Measurements from ENCODE around the gene KIDINS220. TPM values are rescaled to one million over a fixed set of nuclear protein-coding genes. Genes with fewer than 3 reads are reported as not detected.

Gene KIDINS220
- total RNA-seq, 1 experiment from 2014 or later, result 20.1 TPM

DNA sequence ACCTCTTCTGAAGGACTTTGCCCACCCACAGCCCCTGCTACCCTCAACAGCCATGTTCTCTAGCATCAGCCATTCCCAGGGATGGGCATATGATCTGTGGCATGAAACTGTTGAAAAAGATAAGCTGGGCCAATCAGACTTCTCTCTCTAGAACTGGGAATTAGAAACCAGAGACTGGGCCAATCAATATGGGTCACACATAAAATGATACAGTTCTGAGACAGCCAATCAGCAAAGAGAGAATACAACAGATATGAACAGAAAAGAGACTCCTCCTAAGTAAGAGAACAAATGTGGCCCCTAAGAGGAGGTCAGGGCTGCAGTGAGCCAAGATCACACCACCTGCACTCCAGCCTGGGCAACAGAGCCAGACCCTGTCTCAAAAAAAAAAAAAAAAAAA lies 2.1 kb downstream of the KIDINS220 start:
- no peak overlapping the region for H3K4me3 ChIP-seq (replicated peaks in 1 of 2; ENCODE audit: low read depth in 1 of 2, low read length in 2 of 2)
- ChIA-PET POLR2A (no interaction called here), CTCF (no interaction called here), RAD21 (ENCODE audit: low non-redundant PET in 1 of 2, low total read pairs in 2 of 2, uncharacterized antibody in 2 of 2, unreplicated experiment in 2 of 2) (no interaction called here)
- TF ChIP-seq POLR2AphosphoS5 (IDR thresholded peaks at IDR 0.05; ENCODE audit: low read depth, low read length), result no peak
- TF ChIP-seq ZFX (IDR thresholded peaks at IDR 0.05), result no peak
- no peak for TF ChIP-seq SP1 (IDR thresholded peaks at IDR 0.05; ENCODE audit: low read depth)
- no peak for TF ChIP-seq POLR2A (IDR thresholded peaks at IDR 0.05; ENCODE audit: borderline replicate concordance, extremely low read depth, insufficient read depth, insufficient read length)
- TF ChIP-seq CTCF (IDR thresholded peaks at IDR 0.05 in 2 of 3, conservative IDR thresholded peaks at IDR 0.05 in 1 of 3; ENCODE audit: borderline replicate concordance in 1 of 3, insufficient read depth in 1 of 3, low read depth in 2 of 3, low read length in 2 of 3), result no peak
- TF ChIP-seq, protein P1, sequence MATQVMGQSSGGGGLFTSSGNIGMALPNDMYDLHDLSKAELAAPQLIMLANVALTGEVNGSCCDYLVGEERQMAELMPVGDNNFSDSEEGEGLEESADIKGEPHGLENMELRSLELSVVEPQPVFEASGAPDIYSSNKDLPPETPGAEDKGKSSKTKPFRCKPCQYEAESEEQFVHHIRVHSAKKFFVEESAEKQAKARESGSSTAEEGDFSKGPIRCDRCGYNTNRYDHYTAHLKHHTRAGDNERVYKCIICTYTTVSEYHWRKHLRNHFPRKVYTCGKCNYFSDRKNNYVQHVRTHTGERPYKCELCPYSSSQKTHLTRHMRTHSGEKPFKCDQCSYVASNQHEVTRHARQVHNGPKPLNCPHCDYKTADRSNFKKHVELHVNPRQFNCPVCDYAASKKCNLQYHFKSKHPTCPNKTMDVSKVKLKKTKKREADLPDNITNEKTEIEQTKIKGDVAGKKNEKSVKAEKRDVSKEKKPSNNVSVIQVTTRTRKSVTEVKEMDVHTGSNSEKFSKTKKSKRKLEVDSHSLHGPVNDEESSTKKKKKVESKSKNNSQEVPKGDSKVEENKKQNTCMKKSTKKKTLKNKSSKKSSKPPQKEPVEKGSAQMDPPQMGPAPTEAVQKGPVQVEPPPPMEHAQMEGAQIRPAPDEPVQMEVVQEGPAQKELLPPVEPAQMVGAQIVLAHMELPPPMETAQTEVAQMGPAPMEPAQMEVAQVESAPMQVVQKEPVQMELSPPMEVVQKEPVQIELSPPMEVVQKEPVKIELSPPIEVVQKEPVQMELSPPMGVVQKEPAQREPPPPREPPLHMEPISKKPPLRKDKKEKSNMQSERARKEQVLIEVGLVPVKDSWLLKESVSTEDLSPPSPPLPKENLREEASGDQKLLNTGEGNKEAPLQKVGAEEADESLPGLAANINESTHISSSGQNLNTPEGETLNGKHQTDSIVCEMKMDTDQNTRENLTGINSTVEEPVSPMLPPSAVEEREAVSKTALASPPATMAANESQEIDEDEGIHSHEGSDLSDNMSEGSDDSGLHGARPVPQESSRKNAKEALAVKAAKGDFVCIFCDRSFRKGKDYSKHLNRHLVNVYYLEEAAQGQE (IDR thresholded peaks at IDR 0.05; ENCODE audit: low read depth), result no peak
- TF ChIP-seq SRF (IDR thresholded peaks at IDR 0.05; ENCODE audit: low read depth), result no peak
- no peak for TF ChIP-seq JUND (IDR thresholded peaks at IDR 0.05)
- no peak for TF ChIP-seq MAX (IDR thresholded peaks at IDR 0.05)
- H3K4me1 ChIP-seq (ENCODE audit: control insufficient read depth in 1 of 2, insufficient read depth in 2 of 2, low read length in 2 of 2), result peaks cover 5 to 11% of the 10 kb centered on the region in 2 experiments; a peak in 3 of 4 replicates
- DNase-seq (ENCODE audit: low read depth, low spot score), result no peak
- BruUV-seq (replicated peaks), result no TSS peak
- no peak overlapping the region for H3K27ac ChIP-seq (ENCODE audit: low read depth, low read length)
- intact Hi-C loops (cut with micrococcal nuclease), result no loop called here
- peaks cover 34% of the 10 kb centered on the region for H3K79me2 ChIP-seq (ENCODE audit: insufficient read depth, low read length)
- no peaks in the 10 kb centered on the region for H3K9me2 ChIP-seq (ENCODE audit: insufficient read depth)
- no peak overlapping the region for H2AFZ ChIP-seq (ENCODE audit: low read depth, low read length, poor library complexity, severe bottlenecking)
- no peaks in the 10 kb centered on the region for H3K27me3 ChIP-seq (ENCODE audit: insufficient read depth, low read length)
- no peak overlapping the region for H3K4me2 ChIP-seq (ENCODE audit: low read length)
- H3K36me3 ChIP-seq (ENCODE audit: control insufficient read depth in 1 of 2, insufficient read depth in 2 of 2, low read length in 2 of 2), result no peaks in the 10 kb centered on the region
- H3K9ac ChIP-seq (ENCODE audit: low read length), result no peak overlapping the region
- ATAC-seq, result no peak
- no peaks in the 10 kb centered on the region for H4K20me1 ChIP-seq (ENCODE audit: insufficient read depth)
- H3K9me3 ChIP-seq (ENCODE audit: control insufficient read depth in 1 of 2, insufficient read depth in 1 of 2, low read depth in 1 of 2, low read length in 2 of 2), result no peaks in the 10 kb centered on the region
